GM12874 (cell line): Measurements from ENCODE around the gene UTS2R.

ENCODE experiments used
- CTCF ChIP-seq: IDR thresholded peaks from 2 replicates; pipeline ENCODE4 v1.5.1; 2011; ENCODE audit warnings: low read depth, mild to moderate bottlenecking, control low read depth, low read length, moderate library complexity; ENCODE audit not compliant: insufficient read depth

UTS2R gene

GRCh38 chr17:82348866-82349265, 22.7 kb upstream of the UTS2R start:
- no peak for TF ChIP-seq CTCF

GRCh38 chr17:82349287-82349701, 22.3 kb upstream of the UTS2R start:
- TF ChIP-seq CTCF: no peak

GRCh38 chr17:82350182-82351030, 21.2 kb upstream of the UTS2R start:
- 0 out of 2 replicates have a peak, but pooled peaks have one; percentile 28 for TF ChIP-seq CTCF

GRCh38 chr17:82351254-82351712, 20.3 kb upstream of the UTS2R start:
- no peak for TF ChIP-seq CTCF

- TF ChIP-seq CTCF: peak; percentile 93
Observed at GRCh38 chr17:82351713-82352488, 19.7 kb upstream of the UTS2R start.

GRCh38 chr17:82353484-82353883, 18.1 kb upstream of the UTS2R start:
- no peak for TF ChIP-seq CTCF

GRCh38 chr17:82354804-82355308, 16.7 kb upstream of the UTS2R start:
- TF ChIP-seq CTCF: no peak
